Endothelial cell of umbilical vein (primary cell): ENCODE results near the gene RNF222. TPM values are rescaled to one million over a fixed set of nuclear protein-coding genes. Genes with fewer than 3 reads are reported as not detected.

Experiments used
- BruUV-seq: library from RNA; stranded (reverse); fragments of 400-500 nt; replicated peaks from 2 replicates; lab custom pipeline; 2021; lab: Mats Ljungman, UMichigan
- CTCF ChIA-PET: fragments of 300-600, 350-600 bp; sonication (Branson Sonifier 250); formaldehyde crosslinking; loops from one replicate; lab custom pipeline; 2021; ENCODE audit warnings: antibody characterized with exemption, inconsistent platforms; lab: Charles Lee
- POLR2A ChIA-PET: fragments of 300-600, 350-600 bp; sonication (Branson Sonifier 250); formaldehyde crosslinking; loops from one replicate; lab custom pipeline; 2021; ENCODE audit warnings: antibody characterized with exemption, inconsistent platforms; lab: Charles Lee
- DNase-seq: peaks from one replicate; pipeline ENCODE4 v3.0.0-alpha.2; 2011; ENCODE audit warnings: low read depth, low spot score
- FAIRE-seq: peaks from 2 replicates; lab custom pipeline; 2011; peaks lifted over from hg19 to GRCh38; lab: Jason Lieb, UNC
- H2AFZ ChIP-seq: 2 replicates; pipeline ENCODE4 v1.6.0; 2012; ENCODE audit warnings: low read depth, low read length, control low read depth, inconsistent platforms
- H3K27ac ChIP-seq: 2 replicates; pipeline ENCODE4 v1.5.1; 2011; ENCODE audit warnings: low read depth, mild to moderate bottlenecking, control low read depth, low read length, moderate library complexity; ENCODE audit not compliant: insufficient read depth
- H3K27me3 ChIP-seq, 2 experiments: 2 replicates each; pipeline versions ENCODE4 v1.6.0 to v1.6.1; 2011; ENCODE audit warnings: low read length in 2 of 2, mixed read lengths in 1 of 2; ENCODE audit not compliant: control insufficient read depth in 2 of 2, insufficient read depth in 2 of 2
- H3K36me3 ChIP-seq, 2 experiments: 2 replicates in 1 of 2; 3 replicates in 1 of 2; pipeline ENCODE4 v1.5.1; 2011; ENCODE audit warnings: low read length in 2 of 2, mild to moderate bottlenecking in 1 of 2, moderate library complexity in 1 of 2; ENCODE audit not compliant: control insufficient read depth in 2 of 2, insufficient read depth in 2 of 2; ENCODE audit errors: extremely low read depth in 1 of 2
- H3K4me1 ChIP-seq: 3 replicates; pipeline ENCODE4 v1.5.1; 2011; ENCODE audit warnings: mild to moderate bottlenecking, low read length; ENCODE audit not compliant: control insufficient read depth, insufficient read depth; ENCODE audit errors: extremely low read depth
- H3K4me2 ChIP-seq: 2 replicates; pipeline ENCODE4 v1.6.1; 2011; ENCODE audit warnings: low read length, control low read depth, mixed read lengths; ENCODE audit not compliant: insufficient read depth
- H3K4me3 ChIP-seq, 3 experiments: fragments of 200-600 bp in 1 of 3; sonication (generic), shearing (Covaris generic) in 1 of 3; replicated peaks in 1 of 3; 2 replicates each; pipeline ENCODE4 v1.5.1; 2011 to 2016; ENCODE audit warnings: control low read depth in 3 of 3, low read length in 3 of 3, mild to moderate bottlenecking in 2 of 3, inconsistent platforms in 1 of 3, low read depth in 1 of 3, moderate library complexity in 1 of 3; ENCODE audit not compliant: insufficient read depth in 1 of 3
- H3K79me2 ChIP-seq: 2 replicates; pipeline ENCODE4 v1.6.0; 2012; ENCODE audit warnings: low read length, inconsistent platforms; ENCODE audit not compliant: control insufficient read depth, insufficient read depth
- H3K9ac ChIP-seq: replicated peaks from 2 replicates; pipeline ENCODE3; 2011; ENCODE audit warnings: low read length, control low read depth; ENCODE audit not compliant: insufficient read depth; ENCODE audit errors: extremely low read depth
- H3K9me1 ChIP-seq: replicated peaks from 3 replicates; pipeline ENCODE4 v1.6.0; 2011; ENCODE audit warnings: mild to moderate bottlenecking, low read length; ENCODE audit not compliant: control insufficient read depth, insufficient read depth; ENCODE audit errors: extremely low read depth
- H3K9me3 ChIP-seq: replicated peaks from 2 replicates; pipeline ENCODE4 v1.5.1; 2012; ENCODE audit warnings: low read length, inconsistent platforms; ENCODE audit not compliant: control insufficient read depth, insufficient read depth
- H4K20me1 ChIP-seq: replicated peaks from 2 replicates; pipeline ENCODE3; 2011; ENCODE audit warnings: mild to moderate bottlenecking, low read length; ENCODE audit not compliant: control insufficient read depth, insufficient read depth; ENCODE audit errors: extremely low read depth
- EZH2 ChIP-seq: IDR thresholded peaks from 2 replicates; pipeline ENCODE4 v1.6.1; 2012; ENCODE audit warnings: borderline replicate concordance, low read depth, mild to moderate bottlenecking, moderate library complexity, low read length, inconsistent platforms; ENCODE audit not compliant: severe bottlenecking
- FOS ChIP-seq: IDR thresholded peaks from 2 replicates; pipeline ENCODE4 v1.6.1; 2011; ENCODE audit warnings: mild to moderate bottlenecking, low read length, moderate library complexity, borderline replicate concordance; ENCODE audit not compliant: insufficient read depth
- GATA2 ChIP-seq: IDR thresholded peaks from 2 replicates; pipeline ENCODE4 v1.7.0; 2011; ENCODE audit warnings: low read depth, mild to moderate bottlenecking, moderate library complexity, mixed read lengths, low read length; ENCODE audit not compliant: insufficient read length, insufficient read depth
- JUN ChIP-seq: IDR thresholded peaks from 2 replicates; pipeline ENCODE4 v1.6.1; 2011; ENCODE audit warnings: borderline replicate concordance, low read depth; ENCODE audit not compliant: insufficient read length, insufficient read depth
- MYC ChIP-seq: IDR thresholded peaks from one replicate; pipeline ENCODE4 v1.6.1; 2011; ENCODE audit warnings: mild to moderate bottlenecking, low read depth, low read length
- POLR2A ChIP-seq: IDR thresholded peaks from 2 replicates; pipeline ENCODE4 v1.6.1; 2012; ENCODE audit warnings: low read depth, mild to moderate bottlenecking, control low read depth, low read length
- POLR2AphosphoS5 ChIP-seq: IDR thresholded peaks from 2 replicates; pipeline ENCODE4 v1.6.1; 2012; ENCODE audit warnings: low read depth, mild to moderate bottlenecking, control low read depth, low read length, moderate library complexity; ENCODE audit not compliant: insufficient read depth
- dilution Hi-C: fragments of 300-500 bp; cut with MboI; formaldehyde crosslinking; loops from one replicate; pipeline ENCODE4 v1.15.0; 2019; ENCODE audit warnings: low sequenced_read_pairs; ENCODE audit not compliant: extremely low pct_ligation_motif_present
- intact Hi-C: fragments of 100-400 bp; cut with micrococcal nuclease; formaldehyde crosslinking; loops from one replicate; pipeline ENCODE4 v1.10.0; 2022
- polyA plus RNA-seq, 4 experiments: library from polyadenylated mRNA; depleted of rRNA in 3 of 4; stranded (reverse) in 3 of 4; unstranded in 1 of 4; fragments of >200 nt; gene quantifications; 2 replicates each; pipeline versions ENCODE4 v1.2.1 to v1.2.3, GENCODE V29; 2011 to 2012; ENCODE audit warnings: missing spikeins in 1 of 4
- total RNA-seq: library from RNA; stranded (reverse); gene quantifications from 2 replicates; pipeline ENCODE4 v1.2.3, GENCODE V29; 2021
- TF ChIP-seq, protein P1 (sequence below), 2 donors: IDR thresholded peaks; 1 replicate in 1 of 2; 2 replicates in 1 of 2; pipeline ENCODE4 v1.5.1; 2011; ENCODE audit warnings: low read length in 2 of 2, mild to moderate bottlenecking in 2 of 2, moderate library complexity in 2 of 2, control low read depth in 1 of 2, inconsistent platforms in 1 of 2, low read depth in 1 of 2; ENCODE audit not compliant: insufficient read depth in 1 of 2; ENCODE audit errors: extremely low read depth in 1 of 2

RNF222 gene
- total and polyA plus RNA-seq, 2 donors (not counting 3 experiments of a cell fraction or from before 2014, with no cell fraction given): not detected

GRCh38 chr17:8436169-8436843 lies 38.7 kb upstream of the RNF222 start:
- Histone ChIP-seq H3K4me2 (peak overlapping the region; percentile 93), H3K9me3 (no peaks in the 10 kb centered on the region), H3K4me1 (peaks cover 17% of the 10 kb centered on the region), H4K20me1 (peaks cover 3% of the 10 kb centered on the region), H3K9ac (peak overlapping the region; percentile 97), H3K9me1 (no peaks in the 10 kb centered on the region), H3K36me3 (peaks cover 2 to 3% of the 10 kb centered on the region in 2 experiments), H3K79me2 (peaks cover 53% of the 10 kb centered on the region), H2AFZ (peak overlapping the region; percentile 17), H3K27ac (peak overlapping the region; percentile 86), H3K4me3 (peak overlapping the region; percentile 77 to 97 (median 93)), H3K27me3 (no peaks in the 10 kb centered on the region)
- TF ChIP-seq POLR2A (no peak), EZH2 (no peak), MYC (no peak), POLR2AphosphoS5 (peak; percentile 49), GATA2 (no peak), FOS (no peak), JUN (no peak)
- TF ChIP-seq, protein P1, sequence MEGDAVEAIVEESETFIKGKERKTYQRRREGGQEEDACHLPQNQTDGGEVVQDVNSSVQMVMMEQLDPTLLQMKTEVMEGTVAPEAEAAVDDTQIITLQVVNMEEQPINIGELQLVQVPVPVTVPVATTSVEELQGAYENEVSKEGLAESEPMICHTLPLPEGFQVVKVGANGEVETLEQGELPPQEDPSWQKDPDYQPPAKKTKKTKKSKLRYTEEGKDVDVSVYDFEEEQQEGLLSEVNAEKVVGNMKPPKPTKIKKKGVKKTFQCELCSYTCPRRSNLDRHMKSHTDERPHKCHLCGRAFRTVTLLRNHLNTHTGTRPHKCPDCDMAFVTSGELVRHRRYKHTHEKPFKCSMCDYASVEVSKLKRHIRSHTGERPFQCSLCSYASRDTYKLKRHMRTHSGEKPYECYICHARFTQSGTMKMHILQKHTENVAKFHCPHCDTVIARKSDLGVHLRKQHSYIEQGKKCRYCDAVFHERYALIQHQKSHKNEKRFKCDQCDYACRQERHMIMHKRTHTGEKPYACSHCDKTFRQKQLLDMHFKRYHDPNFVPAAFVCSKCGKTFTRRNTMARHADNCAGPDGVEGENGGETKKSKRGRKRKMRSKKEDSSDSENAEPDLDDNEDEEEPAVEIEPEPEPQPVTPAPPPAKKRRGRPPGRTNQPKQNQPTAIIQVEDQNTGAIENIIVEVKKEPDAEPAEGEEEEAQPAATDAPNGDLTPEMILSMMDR (IDR thresholded peaks at IDR 0.05; ENCODE audit: extremely low read depth in 1 of 2, insufficient read depth in 1 of 2, low read depth in 1 of 2, low read length in 2 of 2): no peak
- BruUV-seq: no TSS peak
- CTCF ChIA-PET: interaction anchor here (0.6 to 2.9 kb wide), 8 partner anchors 9 to 309 kb away, joined by 3 to 15 read pairs (median 7); partner anchors contain the start of gene MYH10
- intact Hi-C loops (loop anchor here (10.0 kb wide), 1 partner anchor 198 kb away; the partner anchor contains the start of gene MYH10), dilution Hi-C loops (no loop called here)
- DNase-seq (peak; percentile 66), FAIRE-seq (peak; percentile 4)
- POLR2A ChIA-PET: interaction anchor here (0.7 to 1.4 kb wide), 7 partner anchors 9 to 226 kb away, joined by 3 to 10 read pairs (median 4); partner anchors contain the start of gene AURKB
